HEK293T (cell line): ENCODE measurements around the gene TSC2.

Source experiments
- CTCF ChIA-PET: fragments of 350-600 bp; formaldehyde crosslinking; extraction: SDS; loops from one replicate; lab custom pipeline; 2021; ENCODE audit warnings: antibody characterized with exemption, inconsistent platforms; lab: Yijun Ruan, JAX
- POLR2A ChIA-PET: fragments of 350-600 bp; formaldehyde crosslinking; extraction: SDS; loops from one replicate; lab custom pipeline; 2020; ENCODE audit warnings: antibody characterized with exemption, inconsistent platforms; lab: Yijun Ruan, JAX
- DNase-seq: peaks from one replicate; pipeline ENCODE4 v3.0.0; 2012; ENCODE audit warnings: mixed read lengths; ENCODE audit errors: extremely low spot score
- ARNT ChIP-seq: fragments of 450-650 bp; IDR thresholded peaks from 2 replicates; pipeline ENCODE4 v1.6.1; 2017; ENCODE audit warnings: mild to moderate bottlenecking
- BHLHE40 ChIP-seq: fragments of 450-650 bp; IDR thresholded peaks from 2 replicates; pipeline ENCODE4 v1.6.1; 2016; ENCODE audit warnings: mild to moderate bottlenecking, moderate library complexity, borderline replicate concordance
- CTBP1 ChIP-seq: fragments of 450-650 bp; IDR thresholded peaks from 2 replicates; pipeline ENCODE4 v1.6.1; 2016; ENCODE audit warnings: borderline replicate concordance
- ELF4 ChIP-seq: fragments of 450-650 bp; IDR thresholded peaks from 2 replicates; pipeline ENCODE4 v1.6.1; 2017; ENCODE audit warnings: antibody characterized with exemption
- FOXA1 ChIP-seq: fragments of 450-650 bp; IDR thresholded peaks from 2 replicates; pipeline ENCODE4 v1.6.1; 2016; ENCODE audit warnings: mild to moderate bottlenecking
- FOXK2 ChIP-seq: fragments of 450-650 bp; IDR thresholded peaks from 2 replicates; pipeline ENCODE4 v1.6.1; 2016; ENCODE audit warnings: mild to moderate bottlenecking
- FOXM1 ChIP-seq: fragments of 450-650 bp; IDR thresholded peaks from 2 replicates; pipeline ENCODE4 v1.6.1; 2017; ENCODE audit warnings: mild to moderate bottlenecking, borderline replicate concordance
- HDGF ChIP-seq: fragments of 450-650 bp; IDR thresholded peaks from 2 replicates; pipeline ENCODE4 v1.6.1; 2017; ENCODE audit warnings: antibody characterized with exemption, borderline replicate concordance
- L3MBTL2 ChIP-seq: fragments of 450-650 bp; conservative IDR thresholded peaks from 2 replicates; pipeline ENCODE4 v1.6.1; 2016; ENCODE audit warnings: mild to moderate bottlenecking
- LEF1 ChIP-seq: fragments of 450-650 bp; IDR thresholded peaks from 2 replicates; pipeline ENCODE4 v1.6.1; 2017; ENCODE audit warnings: mild to moderate bottlenecking, borderline replicate concordance
- NFRKB ChIP-seq: fragments of 450-650 bp; IDR thresholded peaks from 2 replicates; pipeline ENCODE4 v1.6.1; 2016; ENCODE audit warnings: mild to moderate bottlenecking, moderate library complexity
- PKNOX1 ChIP-seq: fragments of 450-650 bp; IDR thresholded peaks from 2 replicates; pipeline ENCODE4 v1.6.1; 2016
- SP1 ChIP-seq: fragments of 450-650 bp; IDR thresholded peaks from 2 replicates; pipeline ENCODE4 v1.6.1; 2017
- SUZ12 ChIP-seq: fragments of 450-650 bp; IDR thresholded peaks from 2 replicates; pipeline ENCODE4 v1.6.1; 2016; ENCODE audit warnings: mild to moderate bottlenecking
- TARDBP ChIP-seq: fragments of 450-650 bp; IDR thresholded peaks from 2 replicates; pipeline ENCODE4 v1.6.1; 2016
- ZNF384 ChIP-seq: fragments of 450-650 bp; IDR thresholded peaks from 2 replicates; pipeline ENCODE4 v1.6.1; 2016

Gene TSC2

GRCh38 chr16:2053897-2054296, 6.1 kb downstream of the TSC2 start:
- POLR2A ChIA-PET = no interaction called here
- no peak for TF ChIP-seq ELF4
- no peak for TF ChIP-seq HDGF
- TF ChIP-seq SP1 = no peak
- TF ChIP-seq FOXM1 = no peak
- TF ChIP-seq CTBP1 = no peak
- no peak for TF ChIP-seq BHLHE40
- TF ChIP-seq ZNF384 = no peak
- TF ChIP-seq PKNOX1 = no peak
- no peak for TF ChIP-seq L3MBTL2
- no peak for TF ChIP-seq TARDBP
- no peak for TF ChIP-seq SUZ12
- TF ChIP-seq LEF1 = no peak
- no peak for TF ChIP-seq FOXA1
- TF ChIP-seq NFRKB = no peak
- TF ChIP-seq ARNT = no peak
- TF ChIP-seq FOXK2 = no peak
- CTCF ChIA-PET = interaction anchor here (0.9 kb wide), 1 partner anchor 31 kb away, joined by 3 read pairs; no protein-coding TSS in a partner anchor
- DNase-seq = no peak

- TF ChIP-seq NFRKB = no peak
- TF ChIP-seq ARNT = no peak
- no peak for TF ChIP-seq SUZ12
- TF ChIP-seq FOXA1 = no peak
- TF ChIP-seq LEF1 = no peak
- TF ChIP-seq ZNF384 = no peak
- no peak for TF ChIP-seq CTBP1
- no peak for TF ChIP-seq ELF4
- no peak for TF ChIP-seq FOXM1
- no peak for TF ChIP-seq BHLHE40
- no peak for TF ChIP-seq PKNOX1
- no peak for TF ChIP-seq FOXK2
- no peak for TF ChIP-seq HDGF
- TF ChIP-seq L3MBTL2 = no peak
- no peak for TF ChIP-seq SP1
- no peak for TF ChIP-seq TARDBP
- POLR2A ChIA-PET = no interaction called here
These were observed 6.9 kb downstream of the TSC2 start for GRCh38 chr16:2054543-2055245.

GRCh38 chr16:2056077-2056476, 8.3 kb downstream of the TSC2 start:
- CTCF ChIA-PET = no interaction called here

More at GRCh38 chr16:2054543-2055245, 6.9 kb downstream of the TSC2 start:
- DNase-seq = no peak
- CTCF ChIA-PET = no interaction called here

GRCh38 chr16:2056681-2057407, 9.1 kb downstream of the TSC2 start:
- ChIA-PET CTCF (interaction anchor here (0.7 to 0.9 kb wide), 2 partner anchors 9 to 22 kb away, joined by 3 read pairs; partner anchors contain the start of gene NTHL1), POLR2A (interaction anchor here (0.5 to 1.5 kb wide), 5 partner anchors 9 to 117 kb away, joined by 3 to 11 read pairs (median 4); partner anchors contain the start of genes NTHL1, RPS2, TRAF7 and TSC2)
- DNase-seq = peak; percentile 48
- TF ChIP-seq SUZ12 = no peak
- no peak for TF ChIP-seq L3MBTL2
- no peak for TF ChIP-seq SP1
- TF ChIP-seq CTBP1 = no peak
- no peak for TF ChIP-seq FOXK2
- TF ChIP-seq ARNT = no peak
- no peak for TF ChIP-seq ZNF384

More at GRCh38 chr16:2056077-2056476, 8.3 kb downstream of the TSC2 start:
- no peak for DNase-seq
- POLR2A ChIA-PET = interaction anchor here (1.5 kb wide), 1 partner anchor 91 kb away, joined by 7 read pairs; the partner anchor contains the start of gene RPS2
- TF ChIP-seq CTBP1 (no peak), PKNOX1 (no peak), BHLHE40 (no peak), HDGF (no peak), SP1 (no peak), NFRKB (no peak), FOXM1 (no peak), L3MBTL2 (no peak)

GRCh38 chr16:2057438-2057837, 9.7 kb downstream of the TSC2 start:
- no peak for TF ChIP-seq FOXM1
- TF ChIP-seq L3MBTL2 = no peak
- no peak for TF ChIP-seq PKNOX1
- TF ChIP-seq CTBP1 = no peak
- TF ChIP-seq BHLHE40 = no peak
- CTCF ChIA-PET = interaction anchor here (0.9 kb wide), 1 partner anchor 22 kb away, joined by 3 read pairs; no protein-coding TSS in a partner anchor
- POLR2A ChIA-PET = interaction anchor here (0.6 to 1.5 kb wide), 3 partner anchors 10 to 98 kb away, joined by 3 to 11 read pairs (median 7); partner anchors contain the start of genes NTHL1, RPS2, TRAF7 and TSC2
- DNase-seq = no peak
